Measurements from ENCODE around the gene UBC. TPM values are rescaled to one million over a fixed set of nuclear protein-coding genes. Genes with fewer than 3 reads are reported as not detected.

The UBC gene
- total and polyA plus RNA-seq, 9 of the 15 experiments (the other 6 are each of a cell fraction or from before 2014, with no cell fraction given): 533 to 1,153 (median 813) TPM

GRCh38 chr12:124904306-124905098, 9.9 kb downstream of the UBC start (continued):
- no peak for TF ChIP-seq ZNF407 (IDR thresholded peaks at IDR 0.05; ENCODE audit: low read depth)
- peak; percentile 90 for TF ChIP-seq ZNF511 (CRISPR knock-in tag; IDR thresholded peaks at IDR 0.05)
- peak; percentile 29; the same call in 1 of the 2 replicates for TF ChIP-seq GABPA (tag; conservative IDR thresholded peaks at IDR 0.05; ENCODE audit: low read depth)
- TF ChIP-seq SMARCE1 (IDR thresholded peaks at IDR 0.05): peak; percentile 85
- TF ChIP-seq CXXC5 (CRISPR knock-in tag; IDR thresholded peaks at IDR 0.05): peak; percentile 92
- peak; percentile 55 for TF ChIP-seq USF2 (CRISPR knock-in tag; IDR thresholded peaks at IDR 0.05)
- 0 out of 2 replicates have a peak, but pooled peaks have one; percentile 33 for TF ChIP-seq ERF (CRISPR knock-in tag; IDR thresholded peaks at IDR 0.05)
- peak; percentile 90 for TF ChIP-seq DPF2 (IDR thresholded peaks at IDR 0.05)
- TF ChIP-seq NR2C1 (IDR thresholded peaks at IDR 0.05): peak; percentile 83
- TF ChIP-seq NR2C1 (tag; IDR thresholded peaks at IDR 0.05): peak; percentile 90
- peak; percentile 97 for TF ChIP-seq CREB3L1 (IDR thresholded peaks at IDR 0.05; ENCODE audit: borderline replicate concordance, low read depth)
- peak; percentile 67; the same call in 1 of the 2 replicates for TF ChIP-seq ZNF431 (CRISPR knock-in tag; IDR thresholded peaks at IDR 0.05)

All from K562 (cell line).